ACHN (cell line): ENCODE measurements around the gene CDC42SE2.
"Not testable (repeated sequence)": the region's sequence is repeated elsewhere in the genome, so short reads cannot be mapped to it uniquely, and the experiment has no call there.

ENCODE experiments used
- DNase-seq: peaks from one replicate; pipeline ENCODE4 v3.0.0-alpha.2; 2015
- in situ Hi-C: cut with HindIII; loops from 2 replicates; pipeline ENCODE4 v1.10.0; 2017; ENCODE audit warnings: low sequenced_read_pairs, low pct_ligation_motif_present, low pct_unique_long_range_greater_than_20kb

CDC42SE2 gene

GRCh38 chr5:131338051-131338453, 74.2 kb downstream of the CDC42SE2 start:
- DNase-seq: no peak
- in situ Hi-C loops: no loop called here

- DNase-seq, in situ Hi-C loops: not testable (repeated sequence)
Measured at GRCh38 chr5:131344288-131344687, 80.4 kb downstream of the CDC42SE2 start.

- in situ Hi-C loops, DNase-seq: not testable (repeated sequence)
Measured at GRCh38 chr5:131346204-131346603, 82.4 kb downstream of the CDC42SE2 start.

- in situ Hi-C loops: no loop called here
- DNase-seq: no peak
Measured at GRCh38 chr5:131353991-131354390, 90.1 kb downstream of the CDC42SE2 start.

GRCh38 chr5:131355971-131356528, 92.2 kb downstream of the CDC42SE2 start:
- in situ Hi-C loops: no loop called here
- DNase-seq: no peak

- DNase-seq: no peak
- in situ Hi-C loops: no loop called here
Measured at GRCh38 chr5:131356619-131357018, 92.8 kb downstream of the CDC42SE2 start.

GRCh38 chr5:131357739-131358561, 94.1 kb downstream of the CDC42SE2 start:
- in situ Hi-C loops: no loop called here
- no peak for DNase-seq

GRCh38 chr5:131361677-131362315, 97.9 kb downstream of the CDC42SE2 start:
- no peak for DNase-seq
- in situ Hi-C loops: no loop called here

- in situ Hi-C loops: no loop called here
Measured at GRCh38 chr5:131363811-131364506, 100.1 kb downstream of the CDC42SE2 start.

GRCh38 chr5:131364507-131365050, 100.7 kb downstream of the CDC42SE2 start:
- DNase-seq: no peak
- in situ Hi-C loops: no loop called here

More at GRCh38 chr5:131363811-131364506, 100.1 kb downstream of the CDC42SE2 start:
- DNase-seq: no peak

- no peak for DNase-seq
- in situ Hi-C loops: no loop called here
Measured at GRCh38 chr5:131366428-131366827, 102.6 kb downstream of the CDC42SE2 start.

- in situ Hi-C loops: no loop called here
- no peak for DNase-seq
Measured at GRCh38 chr5:131367219-131367860, 103.5 kb downstream of the CDC42SE2 start.

- in situ Hi-C loops: no loop called here
- no peak for DNase-seq
Measured at GRCh38 chr5:131368866-131369265, 105.0 kb downstream of the CDC42SE2 start.

GRCh38 chr5:131369558-131369957, 105.7 kb downstream of the CDC42SE2 start:
- DNase-seq: no peak
- in situ Hi-C loops: no loop called here

GRCh38 chr5:131371835-131372234, 108.0 kb downstream of the CDC42SE2 start:
- in situ Hi-C loops: no loop called here
- DNase-seq: no peak

GRCh38 chr5:131373265-131373664, 109.4 kb downstream of the CDC42SE2 start:
- no peak for DNase-seq
- in situ Hi-C loops: no loop called here

- no peak for DNase-seq
- in situ Hi-C loops: no loop called here
Measured at GRCh38 chr5:131375351-131375750, 111.5 kb downstream of the CDC42SE2 start.

- in situ Hi-C loops: no loop called here
- no peak for DNase-seq
Measured at GRCh38 chr5:131377346-131377745, 113.5 kb downstream of the CDC42SE2 start.
